HCT116 (cell line): Measurements from ENCODE around the gene BSN. TPM values are rescaled to one million over a fixed set of nuclear protein-coding genes. Genes with fewer than 3 reads are reported as not detected.

Experiments used
- ATAC-seq: fragments of 200-7000 bp; cut with Tn5 transposase; 2 replicates; pipeline ENCODE4 v1.9.1; 2020; ENCODE audit warnings: mild to moderate bottlenecking, moderate library complexity
- BruUV-seq: library from RNA; stranded (reverse); fragments of 400-500 nt; replicated peaks from 2 replicates; lab custom pipeline; 2021; lab: Mats Ljungman, UMichigan
- CTCF ChIA-PET: fragments of 300-600 bp; sonication (Branson Sonifier 250); formaldehyde crosslinking; loops from one replicate; lab custom pipeline; 2021; ENCODE audit warnings: antibody characterized with exemption; lab: Charles Lee
- POLR2A ChIA-PET: fragments of 300-600, 350-600 bp; sonication (Branson Sonifier 250); formaldehyde crosslinking; loops from one replicate; lab custom pipeline; 2021; ENCODE audit warnings: antibody characterized with exemption; lab: Charles Lee
- RAD21 ChIA-PET, 2 experiments: fragments of 300-600 bp; sonication (Branson Sonifier 250); formaldehyde crosslinking; loops; one replicate each; lab custom pipeline; 2023; ENCODE audit warnings: low total read pairs in 2 of 2; ENCODE audit not compliant: uncharacterized antibody in 2 of 2, unreplicated experiment in 2 of 2, low non-redundant PET in 1 of 2; lab: Charles Lee
- DNase-seq: peaks from one replicate; pipeline ENCODE4 v3.0.0-alpha.2; 2010; ENCODE audit warnings: low read depth, low spot score
- H2AFZ ChIP-seq: fragments of 200-600 bp; shearing (Covaris generic), sonication (generic); 2 replicates; pipeline ENCODE4 v1.6.1; 2017; ENCODE audit warnings: low read depth, mixed run types, mixed read lengths, antibody characterized with exemption, low read length; ENCODE audit not compliant: poor library complexity, severe bottlenecking
- H3K27ac ChIP-seq: 2 replicates; pipeline ENCODE4 v1.5.1; 2012; ENCODE audit warnings: low read depth, low read length
- H3K27me3 ChIP-seq: fragments of 200-600 bp; sonication (generic); 2 replicates; pipeline ENCODE4 v1.6.1; 2016; ENCODE audit warnings: mixed run types, low read length, mixed read lengths; ENCODE audit not compliant: insufficient read depth
- H3K36me3 ChIP-seq, 2 experiments: fragments of 200-500 bp in 1 of 2; fragments of 200-600 bp in 1 of 2; sonication (Bioruptor generic) in 1 of 2; sonication (generic) in 1 of 2; 2 replicates each; pipeline versions ENCODE4 v1.5.1 to v1.6.1; 2014 to 2016; ENCODE audit warnings: low read length in 2 of 2, inconsistent platforms in 1 of 2, mixed read lengths in 1 of 2, mixed run types in 1 of 2; ENCODE audit not compliant: insufficient read depth in 2 of 2, control insufficient read depth in 1 of 2
- H3K4me1 ChIP-seq, 2 experiments: fragments of 200-600 bp in 1 of 2; sonication (generic) in 1 of 2; 2 replicates each; pipeline versions ENCODE4 v1.5.1 to v1.6.1; 2012 to 2017; ENCODE audit warnings: low read length in 2 of 2, inconsistent platforms in 1 of 2, mild to moderate bottlenecking in 1 of 2, mixed read lengths in 1 of 2, mixed run types in 1 of 2, moderate library complexity in 1 of 2; ENCODE audit not compliant: insufficient read depth in 2 of 2, control insufficient read depth in 1 of 2
- H3K4me2 ChIP-seq: fragments of 200-600 bp; sonication (generic); 2 replicates; pipeline ENCODE4 v1.6.1; 2017; ENCODE audit warnings: mixed run types, low read length, mixed read lengths
- H3K4me3 ChIP-seq, 2 experiments: fragments of 200-600 bp in 1 of 2; sonication (generic) in 1 of 2; replicated peaks in 1 of 2; 2 replicates each; pipeline ENCODE4 v1.5.1; 2011 to 2016; ENCODE audit warnings: low read length in 2 of 2, control low read depth in 1 of 2, low read depth in 1 of 2, mild to moderate bottlenecking in 1 of 2, mixed read lengths in 1 of 2, mixed run types in 1 of 2
- H3K79me2 ChIP-seq: fragments of 200-600 bp; sonication (generic); 2 replicates; pipeline ENCODE4 v1.6.1; 2017; ENCODE audit warnings: mild to moderate bottlenecking, mixed run types, low read length, moderate library complexity, mixed read lengths; ENCODE audit not compliant: insufficient read depth
- H3K9ac ChIP-seq: fragments of 200-600 bp; sonication (generic); 2 replicates; pipeline ENCODE4 v1.6.1; 2016; ENCODE audit warnings: low read length, mixed read lengths
- H3K9me2 ChIP-seq: fragments of 200-600 bp; sonication (generic), shearing (Covaris generic); 2 replicates; pipeline ENCODE4 v1.6.1; 2017; ENCODE audit warnings: mixed run types, mild to moderate bottlenecking, moderate library complexity; ENCODE audit not compliant: insufficient read depth
- H3K9me3 ChIP-seq, 2 experiments: fragments of 200-500 bp in 1 of 2; fragments of 200-600 bp in 1 of 2; sonication (Bioruptor generic) in 1 of 2; sonication (generic) in 1 of 2; 2 replicates each; pipeline ENCODE4 v1.6.1; 2014 to 2017; ENCODE audit warnings: low read length in 2 of 2, mixed read lengths in 2 of 2, inconsistent platforms in 1 of 2, low read depth in 1 of 2, mild to moderate bottlenecking in 1 of 2, mixed run types in 1 of 2, moderate library complexity in 1 of 2; ENCODE audit not compliant: control insufficient read depth in 1 of 2, insufficient read depth in 1 of 2
- H4K20me1 ChIP-seq: fragments of 200-600 bp; sonication (generic), shearing (Covaris generic); 2 replicates; pipeline ENCODE4 v1.6.1; 2017; ENCODE audit warnings: mixed run types, mild to moderate bottlenecking, moderate library complexity; ENCODE audit not compliant: insufficient read depth
- ATF3 ChIP-seq: IDR thresholded peaks from 2 replicates; pipeline ENCODE4 v1.6.1; 2012
- CBX3 ChIP-seq: IDR thresholded peaks from 2 replicates; pipeline ENCODE4 v1.6.1; 2012; ENCODE audit warnings: low read depth
- EGR1 ChIP-seq: IDR thresholded peaks from 2 replicates; pipeline ENCODE4 v1.6.1; 2012; ENCODE audit warnings: low read depth
- ELF1 ChIP-seq: IDR thresholded peaks from 2 replicates; pipeline ENCODE4 v1.6.1; 2012; ENCODE audit warnings: low read depth, borderline replicate concordance
- EZH2 ChIP-seq: fragments of 200-600 bp; sonication (generic); IDR thresholded peaks from 2 replicates; pipeline ENCODE4 v1.6.1; 2017; ENCODE audit warnings: antibody characterized with exemption, mixed run types
- EZH2phosphoT487 ChIP-seq: fragments of 200-600 bp; IDR thresholded peaks from 2 replicates; pipeline ENCODE4 v1.6.1; 2018; ENCODE audit warnings: antibody characterized with exemption, borderline replicate concordance
- JUND ChIP-seq: IDR thresholded peaks from 2 replicates; pipeline ENCODE4 v1.6.1; 2012
- POLR2A ChIP-seq: IDR thresholded peaks from 2 replicates; pipeline ENCODE4 v1.7.0; 2011; ENCODE audit warnings: borderline replicate concordance; ENCODE audit not compliant: insufficient read depth, insufficient read length; ENCODE audit errors: extremely low read depth
- POLR2AphosphoS5 ChIP-seq: IDR thresholded peaks from 2 replicates; pipeline ENCODE4 v1.6.1; 2011; ENCODE audit warnings: mild to moderate bottlenecking, low read depth, low read length, moderate library complexity
- RAD21 ChIP-seq: IDR thresholded peaks from 2 replicates; pipeline ENCODE4 v1.6.1; 2012; ENCODE audit warnings: low read depth, mild to moderate bottlenecking
- SP1 ChIP-seq: IDR thresholded peaks from 2 replicates; pipeline ENCODE4 v1.6.1; 2012; ENCODE audit warnings: low read depth
- YY1 ChIP-seq: IDR thresholded peaks from 2 replicates; pipeline ENCODE4 v1.6.1; 2011; ENCODE audit warnings: low read length, low read depth, moderate library complexity, mild to moderate bottlenecking; ENCODE audit not compliant: insufficient replicate concordance; ENCODE audit errors: extremely low read depth
- ZBTB33 ChIP-seq: IDR thresholded peaks from 2 replicates; pipeline ENCODE4 v1.6.1; 2011; ENCODE audit warnings: mild to moderate bottlenecking, low read length, moderate library complexity; ENCODE audit not compliant: insufficient replicate concordance; ENCODE audit errors: extremely low read depth
- ZFX ChIP-seq: fragments of 450-650 bp; IDR thresholded peaks from 2 replicates; pipeline ENCODE4 v1.6.1; 2017
- ZNF274 ChIP-seq: fragments of 200-500 bp; sonication (Bioruptor generic); IDR thresholded peaks from 2 replicates; pipeline ENCODE4 v1.6.1; 2014; ENCODE audit warnings: mild to moderate bottlenecking, low read depth, low read length, inconsistent platforms
- intact Hi-C: fragments of 100-400 bp; cut with micrococcal nuclease; formaldehyde crosslinking; loops from 2 replicates; pipeline ENCODE4 v1.10.0; 2022
- total RNA-seq: library from RNA; stranded (reverse); gene quantifications from one replicate; pipeline ENCODE4 v1.2.1, GENCODE V29; 2021; ENCODE audit not compliant: unreplicated experiment

BSN gene
- total RNA-seq, 1 experiment from 2014 or later, result 1.5 TPM

GRCh38 chr3:49654176-49654825, 100.0 kb downstream of the BSN start:
- POLR2A ChIA-PET, result no interaction called here
- H3K9me3 ChIP-seq, result no peaks in the 10 kb centered on the region
- H4K20me1 ChIP-seq, result no peaks in the 10 kb centered on the region
- RAD21 ChIA-PET, result no interaction called here
- H2AFZ ChIP-seq, result no peak overlapping the region
- no peak overlapping the region for H3K4me3 ChIP-seq
- H3K27ac ChIP-seq, result no peak overlapping the region
- H3K27me3 ChIP-seq, result no peaks in the 10 kb centered on the region
- no TSS peak for BruUV-seq
- H3K9ac ChIP-seq, result no peak overlapping the region
- H3K4me1 ChIP-seq, result peaks cover 0 to 6% of the 10 kb centered on the region in 2 experiments; a peak in 1 of 4 replicates
- DNase-seq (no peak), ATAC-seq (no peak)
- no peaks in the 10 kb centered on the region for H3K79me2 ChIP-seq
- TF ChIP-seq CBX3 (no peak), JUND (no peak), ZBTB33 (no peak)
- H3K4me2 ChIP-seq, result no peak overlapping the region
- H3K36me3 ChIP-seq, result no peaks in the 10 kb centered on the region
- intact Hi-C loops, result no loop called here
- no peaks in the 10 kb centered on the region for H3K9me2 ChIP-seq
- CTCF ChIA-PET, result no interaction called here

GRCh38 chr3:49654955-49655556, 100.8 kb downstream of the BSN start:
- Histone ChIP-seq H3K36me3 (no peaks in the 10 kb centered on the region), H3K4me3 (no peak overlapping the region), H3K27ac (no peak overlapping the region), H3K4me1 (no peaks in the 10 kb centered on the region), H3K9me3 (no peaks in the 10 kb centered on the region), H3K27me3 (no peaks in the 10 kb centered on the region), H3K4me2 (no peak overlapping the region), H3K79me2 (no peaks in the 10 kb centered on the region), H2AFZ (no peak overlapping the region), H3K9ac (no peak overlapping the region), H3K9me2 (no peaks in the 10 kb centered on the region), H4K20me1 (no peaks in the 10 kb centered on the region)
- BruUV-seq, result no TSS peak
- ATAC-seq (no peak; the same call in 1 of the 2 replicates), DNase-seq (no peak)
- TF ChIP-seq RAD21 (no peak), ATF3 (no peak), ZBTB33 (no peak), ELF1 (no peak), SP1 (no peak), EGR1 (no peak), POLR2A (no peak), ZNF274 (no peak), EZH2phosphoT487 (no peak), ZFX (no peak), POLR2AphosphoS5 (no peak), YY1 (no peak), EZH2 (no peak)
- POLR2A ChIA-PET, result no interaction called here
- intact Hi-C loops, result no loop called here
- RAD21 ChIA-PET, result no interaction called here
- CTCF ChIA-PET, result no interaction called here
